GM19193 (cell line): ENCODE measurements around the gene IFITM1.

Source experiments
- POLR2A ChIP-seq: IDR thresholded peaks from 4 replicates; pipeline ENCODE4 v1.6.1; 2011; ENCODE audit not compliant: insufficient read depth, insufficient read length; ENCODE audit errors: extremely low read depth

IFITM1 gene

DNA sequence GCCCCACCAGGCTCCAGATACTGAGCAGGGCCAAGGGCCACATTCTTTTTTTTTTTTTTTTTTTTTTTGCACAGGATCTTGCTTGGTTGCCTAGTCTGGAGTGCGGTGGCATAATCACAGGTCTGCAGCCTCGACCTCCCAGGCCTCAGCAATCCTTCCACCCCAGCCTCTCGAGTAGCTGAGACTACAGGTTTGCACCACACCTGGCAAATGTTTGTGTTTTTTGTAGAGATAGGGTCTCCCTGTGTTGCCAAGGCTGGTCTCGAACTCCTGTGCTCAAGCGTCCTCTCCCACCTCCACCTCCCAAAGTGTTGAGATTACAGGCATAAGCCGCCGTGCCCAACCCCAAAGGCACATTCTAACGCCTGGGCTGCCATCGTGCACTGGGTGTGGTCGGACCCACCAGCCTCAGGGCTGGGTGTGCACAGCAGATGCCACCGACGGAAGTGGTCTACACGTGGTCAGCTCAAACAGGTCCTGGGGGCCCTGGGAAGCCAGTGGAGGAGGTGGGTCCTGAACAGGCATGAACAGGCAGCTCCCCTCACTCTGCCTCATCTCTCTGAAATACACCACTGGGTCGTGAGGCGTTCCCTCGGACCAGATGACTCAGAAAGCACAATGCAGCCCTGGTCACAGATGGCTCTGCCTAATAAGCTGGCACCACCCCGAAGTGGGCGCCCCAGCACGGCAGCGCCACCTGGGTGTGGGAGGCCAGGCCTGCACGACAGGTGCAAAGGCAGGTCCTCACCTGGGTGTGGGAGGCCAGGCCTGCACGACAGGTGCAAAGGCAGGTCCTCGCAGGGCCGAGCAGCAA, 50.3 kb downstream of the IFITM1 start:
- TF ChIP-seq POLR2A, result no peak
